ENCODE data around the gene CCL5.

CCL5 gene

GRCh38 chr17:35879773-35880654 lies at the start of gene CCL5:
Gene CCL5, minus strand, starts transcription at chr17:35880360.
- DNase-seq, result no peak

GRCh38 chr17:35927714-35928113 lies 47.6 kb upstream of the CCL5 start:
- no peak for DNase-seq

GRCh38 chr17:35923609-35924114 lies 43.5 kb upstream of the CCL5 start:
- DNase-seq, result no peak

GRCh38 chr17:35920229-35920628 lies 40.1 kb upstream of the CCL5 start:
- no peak for DNase-seq

GRCh38 chr17:35918665-35919064 lies 38.5 kb upstream of the CCL5 start:
- DNase-seq, result no peak

- DNase-seq, result no peak
Observed at GRCh38 chr17:35917519-35918213, 37.5 kb upstream of the CCL5 start.

- DNase-seq, result no peak
Observed at GRCh38 chr17:35915153-35915964, 35.2 kb upstream of the CCL5 start.

- DNase-seq, result no peak
Observed at GRCh38 chr17:35914354-35914753, 34.2 kb upstream of the CCL5 start.

- no peak for DNase-seq
Observed at GRCh38 chr17:35913609-35914008, 33.4 kb upstream of the CCL5 start.

GRCh38 chr17:35912942-35913341 lies 32.8 kb upstream of the CCL5 start:
- no peak for DNase-seq

GRCh38 chr17:35912339-35912912 lies 32.3 kb upstream of the CCL5 start:
- DNase-seq, result no peak

GRCh38 chr17:35909408-35909807 lies 29.2 kb upstream of the CCL5 start:
- no peak for DNase-seq

GRCh38 chr17:35907691-35908090 lies 27.5 kb upstream of the CCL5 start:
- no peak for DNase-seq

GRCh38 chr17:35906926-35907637 lies 26.9 kb upstream of the CCL5 start:
- no peak for DNase-seq

GRCh38 chr17:35906191-35906925 lies 26.2 kb upstream of the CCL5 start:
- no peak for DNase-seq

- no peak for DNase-seq
Observed at GRCh38 chr17:35903451-35903850, 23.3 kb upstream of the CCL5 start.

GRCh38 chr17:35901631-35902175 lies 21.5 kb upstream of the CCL5 start:
- no peak for DNase-seq

- no peak for DNase-seq
Observed at GRCh38 chr17:35900708-35901480, 20.7 kb upstream of the CCL5 start.

GRCh38 chr17:35900280-35900679 lies 20.1 kb upstream of the CCL5 start:
- DNase-seq, result no peak

All from bone marrow (tissue), 2 donors.